Fibroblast of gingiva (primary cell): Measurements from ENCODE around the gene FAM174B.

Source experiments
- DNase-seq: peaks from one replicate; pipeline ENCODE4 v3.0.0-alpha.2; 2011; ENCODE audit warnings: low read depth

FAM174B gene

GRCh38 chr15:92599394-92599970 lies 56.1 kb downstream of the FAM174B start:
- no peak for DNase-seq

GRCh38 chr15:92597548-92597947 lies 58.0 kb downstream of the FAM174B start:
- no peak for DNase-seq

- DNase-seq, result no peak
Observed at GRCh38 chr15:92596623-92597022, 59.0 kb downstream of the FAM174B start.

GRCh38 chr15:92595506-92596381 lies 59.8 kb downstream of the FAM174B start:
- no peak for DNase-seq

GRCh38 chr15:92591275-92591674 lies 64.3 kb downstream of the FAM174B start:
- no peak for DNase-seq

GRCh38 chr15:92586966-92587365 lies 68.6 kb downstream of the FAM174B start:
- DNase-seq, result no peak

- no peak for DNase-seq
Observed at GRCh38 chr15:92586383-92586942, 69.1 kb downstream of the FAM174B start.

GRCh38 chr15:92584105-92584504 lies 71.5 kb downstream of the FAM174B start:
- no peak for DNase-seq

GRCh38 chr15:92583096-92584034 lies 72.2 kb downstream of the FAM174B start:
- no peak for DNase-seq

- no peak for DNase-seq
Observed at GRCh38 chr15:92582206-92582605, 73.4 kb downstream of the FAM174B start.

- no peak for DNase-seq
Observed at GRCh38 chr15:92580933-92581445, 74.6 kb downstream of the FAM174B start.

- DNase-seq, result no peak
Observed at GRCh38 chr15:92580521-92580920, 75.1 kb downstream of the FAM174B start.

GRCh38 chr15:92579931-92580470 lies 75.6 kb downstream of the FAM174B start:
- DNase-seq, result no peak

GRCh38 chr15:92579486-92579885 lies 76.1 kb downstream of the FAM174B start:
- DNase-seq, result no peak

GRCh38 chr15:92578096-92578835 lies 77.3 kb downstream of the FAM174B start:
- DNase-seq, result no peak

GRCh38 chr15:92576597-92577200 lies 78.9 kb downstream of the FAM174B start:
- no peak for DNase-seq

- DNase-seq, result no peak
Observed at GRCh38 chr15:92574566-92574965, 81.0 kb downstream of the FAM174B start.

- no peak for DNase-seq
Observed at GRCh38 chr15:92574161-92574560, 81.4 kb downstream of the FAM174B start.

GRCh38 chr15:92571824-92572223 lies 83.8 kb downstream of the FAM174B start:
- DNase-seq, result no peak

GRCh38 chr15:92570391-92570790 lies 85.2 kb downstream of the FAM174B start:
- DNase-seq, result no peak
